ENCODE measurements around the gene PTPRE.

Gene PTPRE

GRCh38 chr10:127973791-127974311, 66.9 kb downstream of the PTPRE start:
- no peak for DNase-seq (ENCODE audit: extremely low spot score)
- CTCF ChIA-PET: no interaction called here
- no peak for TF ChIP-seq CTCF (IDR thresholded peaks at IDR 0.05; ENCODE audit: control extremely low read depth, extremely low read depth, low read depth, missing control alignments)
- POLR2A ChIA-PET: no interaction called here

- TF ChIP-seq CTCF (IDR thresholded peaks at IDR 0.05; ENCODE audit: control extremely low read depth, extremely low read depth, low read depth, missing control alignments): no peak
- DNase-seq (ENCODE audit: extremely low spot score): no peak
- ChIA-PET POLR2A (no interaction called here), CTCF (interaction anchor here (1.1 to 2.1 kb wide), 2 partner anchors 37 to 536 kb away, joined by 3 to 5 read pairs; no protein-coding TSS in a partner anchor)
Observed at GRCh38 chr10:127974911-127975310, 68.0 kb downstream of the PTPRE start.

- DNase-seq (ENCODE audit: extremely low spot score): no peak
- ChIA-PET CTCF (interaction anchor here (0.6 to 2.1 kb wide), 2 partner anchors 9 to 35 kb away, joined by 3 to 5 read pairs; no protein-coding TSS in a partner anchor), POLR2A (no interaction called here)
- no peak for TF ChIP-seq CTCF (IDR thresholded peaks at IDR 0.05; ENCODE audit: control extremely low read depth, extremely low read depth, low read depth, missing control alignments)
Observed at GRCh38 chr10:127976286-127976685, 69.4 kb downstream of the PTPRE start.

GRCh38 chr10:127976701-127977356, 69.9 kb downstream of the PTPRE start:
- no peak for TF ChIP-seq CTCF (IDR thresholded peaks at IDR 0.05; ENCODE audit: control extremely low read depth, extremely low read depth, low read depth, missing control alignments)
- ChIA-PET POLR2A (no interaction called here), CTCF (interaction anchor here (0.6 to 2.1 kb wide), 2 partner anchors 8 to 35 kb away, joined by 3 to 5 read pairs; no protein-coding TSS in a partner anchor)
- DNase-seq (ENCODE audit: extremely low spot score): no peak

- DNase-seq (ENCODE audit: extremely low spot score): no peak
- POLR2A ChIA-PET: no interaction called here
- no peak for TF ChIP-seq CTCF (IDR thresholded peaks at IDR 0.05; ENCODE audit: control extremely low read depth, extremely low read depth, low read depth, missing control alignments)
- CTCF ChIA-PET: no interaction called here
Observed at GRCh38 chr10:127977357-127978009, 70.6 kb downstream of the PTPRE start.

- ChIA-PET CTCF (interaction anchor here (1.0 kb wide), 1 partner anchor 63 kb away, joined by 3 read pairs; no protein-coding TSS in a partner anchor), POLR2A (no interaction called here)
- TF ChIP-seq CTCF (IDR thresholded peaks at IDR 0.05; ENCODE audit: control extremely low read depth, extremely low read depth, low read depth, missing control alignments): no peak
- DNase-seq (ENCODE audit: extremely low spot score): no peak
Observed at GRCh38 chr10:127978481-127978880, 71.6 kb downstream of the PTPRE start.
